HG03342 (cell line): ENCODE results near the gene RAB7B.
"Not testable (repeated sequence)": the region's sequence is repeated elsewhere in the genome, so short reads cannot be mapped to it uniquely, and the experiment has no call there.

Experiments used
- ATAC-seq: cut with Tn5 transposase; IDR thresholded peaks from one replicate; pipeline ENCODE4 v1.9.1; 2021; ENCODE audit warnings: mild to moderate bottlenecking, moderate library complexity; ENCODE audit not compliant: unreplicated experiment

The RAB7B gene

DNA sequence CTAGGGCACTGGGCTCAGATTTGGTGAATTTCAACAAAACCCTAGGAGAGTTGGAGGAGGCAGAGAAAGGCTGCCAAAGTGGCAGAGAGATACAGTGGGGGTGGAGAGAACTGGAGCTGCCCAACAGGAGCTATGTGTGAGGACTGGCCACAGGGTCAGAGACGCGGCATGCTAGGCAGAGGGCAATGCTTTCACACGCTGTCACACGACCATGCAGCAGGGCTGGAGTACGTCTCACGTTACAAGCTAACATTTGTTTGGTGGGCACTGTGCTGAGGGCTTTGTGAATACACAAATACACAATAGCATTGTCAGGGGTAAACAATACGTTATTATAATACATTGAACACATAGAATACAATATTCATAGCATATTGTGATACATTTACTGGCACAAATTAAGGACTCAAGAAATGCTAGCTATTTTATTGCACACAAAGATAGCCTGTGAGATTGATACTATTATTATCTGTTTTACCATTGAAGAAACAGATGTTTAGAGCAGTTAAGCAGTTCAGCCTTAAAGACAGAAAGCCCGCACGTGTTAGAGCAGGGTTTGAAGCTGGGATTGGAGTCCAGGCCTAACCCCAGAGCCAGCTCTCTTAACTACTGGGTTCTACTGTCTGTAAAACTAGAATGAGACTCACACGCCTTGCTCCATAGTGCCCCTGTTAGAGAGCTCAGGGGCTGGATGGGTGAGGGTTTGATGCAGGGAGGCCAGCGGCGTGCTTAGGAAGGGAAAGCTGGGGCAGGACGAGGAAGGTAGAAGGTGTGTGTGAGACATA, 4.5 kb downstream of the RAB7B start:
- ATAC-seq, result no peak

DNA sequence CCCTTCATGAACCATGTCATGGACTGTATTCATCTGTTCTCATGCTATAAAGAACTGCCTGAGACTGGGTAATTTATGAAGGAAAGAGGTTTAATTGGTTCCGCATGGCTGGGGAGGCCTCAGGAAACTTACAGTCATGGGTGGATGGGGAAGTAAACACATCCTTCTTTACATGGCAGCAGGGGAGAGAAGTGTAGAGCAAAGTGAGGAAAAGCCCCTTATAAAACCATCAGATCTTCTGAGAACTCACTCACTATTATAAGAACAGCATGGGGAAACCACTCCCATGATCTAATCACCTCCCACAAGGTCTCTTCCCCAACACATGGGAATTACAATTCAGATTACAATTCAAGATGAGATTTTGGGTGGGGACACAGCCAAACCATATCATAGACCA, 6.6 kb downstream of the RAB7B start:
- ATAC-seq, result not testable (repeated sequence)

DNA sequence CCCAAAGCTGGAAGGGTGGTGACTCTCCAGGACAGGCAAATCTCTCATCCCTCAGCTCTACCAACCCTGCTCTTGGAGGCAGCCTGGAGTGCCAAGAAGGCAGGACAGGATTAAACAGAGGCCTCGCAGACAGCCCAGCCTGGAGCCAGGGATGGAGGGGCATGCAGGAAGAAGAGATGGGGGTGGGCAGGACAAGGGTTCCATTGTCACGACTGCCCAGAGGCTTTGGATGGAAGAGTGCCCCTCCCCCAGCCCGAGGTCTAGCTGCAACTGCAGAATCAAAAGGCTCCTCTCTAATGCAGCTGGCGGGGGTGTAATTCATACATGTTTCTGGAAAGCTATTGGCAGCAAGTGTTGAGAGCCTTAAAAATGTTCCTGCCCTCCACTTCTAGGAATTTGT, 8.8 kb downstream of the RAB7B start:
- no peak for ATAC-seq

DNA sequence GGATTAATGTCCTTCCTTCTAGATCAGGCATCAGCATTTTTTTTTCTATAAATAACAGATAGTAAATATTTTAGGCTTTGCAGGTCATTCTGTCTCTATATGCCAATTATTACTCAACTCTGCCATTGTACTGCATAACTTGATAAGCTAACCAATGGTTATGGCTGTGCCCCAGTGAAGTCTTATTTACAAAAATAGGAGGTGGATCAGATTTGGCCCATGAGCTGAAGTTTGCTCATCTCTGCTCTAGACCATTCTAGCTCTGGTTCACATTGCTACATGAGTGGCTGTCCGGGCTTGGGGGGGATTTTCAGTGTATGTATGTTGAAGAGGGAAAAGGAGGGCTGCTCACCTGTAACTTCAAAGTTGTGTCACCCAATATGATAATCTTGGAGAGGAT, 10.1 kb downstream of the RAB7B start:
- no peak for ATAC-seq

DNA sequence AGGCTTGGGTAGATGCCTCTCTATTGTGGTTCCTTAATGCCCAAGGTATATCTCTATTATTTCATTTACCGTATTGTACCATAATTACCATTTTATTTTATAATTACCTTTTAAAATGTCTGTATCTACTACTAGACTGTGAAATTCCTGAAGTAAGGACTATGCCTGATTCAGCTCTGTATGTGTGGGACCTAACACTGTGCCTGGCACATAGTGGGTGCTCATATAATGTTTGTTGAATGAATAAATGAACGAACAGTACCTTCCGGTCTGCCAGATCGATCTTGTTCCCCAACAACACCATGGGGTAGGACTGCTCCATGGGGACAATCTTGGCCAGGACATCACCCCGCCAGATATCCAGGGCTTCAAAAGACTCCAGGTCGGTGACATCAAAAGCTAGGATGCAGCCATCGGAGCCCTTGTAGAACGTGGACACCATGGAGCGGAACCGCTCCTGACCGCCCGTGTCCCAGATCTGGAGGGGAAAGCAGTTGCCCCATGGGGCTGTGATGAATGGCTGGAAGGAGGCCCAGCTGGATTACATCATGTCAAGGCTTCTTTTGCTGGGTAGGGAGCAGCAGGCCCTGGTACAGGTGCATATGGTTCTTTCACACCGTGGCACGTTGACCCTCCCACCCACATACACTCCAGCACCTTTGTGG, 10.8 kb downstream of the RAB7B start:
- no peak for ATAC-seq

DNA sequence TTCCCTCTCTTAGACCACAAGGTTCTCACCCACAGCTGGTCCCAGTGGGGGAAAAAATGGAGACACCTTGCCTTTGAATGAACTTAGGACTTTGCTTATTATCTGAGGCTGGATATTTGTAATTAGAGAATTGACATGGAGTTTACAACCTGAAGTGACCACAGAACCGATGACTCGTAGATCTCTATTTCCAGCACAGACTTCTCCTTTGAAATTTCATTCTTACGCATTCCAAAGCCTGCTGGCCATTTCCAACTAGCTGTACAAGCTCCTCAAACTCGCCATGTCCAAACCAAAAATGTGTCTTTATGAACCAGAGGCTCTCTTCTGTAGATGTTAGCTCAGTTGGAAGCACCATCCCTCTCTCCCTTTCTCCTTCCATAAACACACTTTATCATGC, 12.0 kb downstream of the RAB7B start:
- no peak for ATAC-seq

DNA sequence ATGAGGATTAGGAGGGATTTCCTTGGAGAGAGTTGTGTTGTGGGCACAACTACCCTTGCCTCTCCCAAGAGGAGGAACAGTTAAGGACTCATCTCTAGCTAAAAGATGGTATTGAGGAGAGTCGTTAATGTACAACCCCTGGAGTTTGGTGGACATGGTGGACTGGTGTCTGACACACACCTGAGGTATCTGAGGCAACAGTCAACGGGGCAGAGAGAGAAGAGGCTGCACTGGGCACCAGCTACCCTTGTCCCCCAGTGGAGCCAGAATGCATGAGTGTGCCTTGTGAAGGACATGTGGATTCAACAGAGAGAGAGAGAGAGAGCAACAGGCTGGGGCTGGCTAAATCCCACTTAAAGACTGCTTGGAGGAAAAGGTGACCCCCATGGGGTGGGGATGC, 13.0 kb downstream of the RAB7B start:
- ATAC-seq, result no peak

DNA sequence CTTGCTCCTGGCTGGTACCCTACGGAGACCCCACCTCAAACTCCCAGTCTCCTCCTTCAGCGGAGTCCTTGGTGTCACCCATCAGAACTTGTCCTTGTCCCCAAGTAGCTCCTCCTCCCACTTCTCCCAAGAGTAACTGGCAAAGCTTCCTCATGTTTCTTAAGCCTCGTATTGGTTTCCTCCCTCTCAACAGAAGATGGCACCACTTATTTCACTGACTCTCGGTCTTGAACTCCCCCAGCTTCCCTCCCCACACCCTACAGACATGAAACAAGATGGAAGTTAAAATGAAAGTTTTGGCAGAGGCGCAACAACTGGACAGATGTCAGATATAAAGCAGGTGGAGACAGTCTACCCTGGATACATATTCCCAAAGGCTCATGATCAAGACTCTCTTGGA, 13.4 kb downstream of the RAB7B start:
- no peak for ATAC-seq

DNA sequence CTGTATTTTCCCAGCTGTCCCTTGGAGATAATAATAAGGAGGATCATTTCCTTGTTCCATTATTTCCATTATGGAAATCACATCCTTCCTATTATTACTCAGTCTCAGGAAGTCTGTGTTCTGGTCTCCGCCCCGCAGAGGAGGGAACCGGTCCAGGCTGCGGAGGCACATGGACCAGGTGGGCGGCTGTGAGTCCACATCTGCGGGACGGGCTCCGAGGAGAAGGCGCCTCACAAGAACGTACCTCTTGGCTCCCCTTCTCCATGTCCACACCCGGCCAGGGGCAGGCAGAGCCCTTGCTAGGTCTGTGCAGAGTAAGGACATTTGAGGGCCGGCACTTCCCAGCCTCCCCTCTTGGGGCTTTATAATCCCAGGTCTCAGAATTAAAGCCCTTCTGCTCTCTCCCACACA, 14.6 kb downstream of the RAB7B start:
- ATAC-seq, result no peak

DNA sequence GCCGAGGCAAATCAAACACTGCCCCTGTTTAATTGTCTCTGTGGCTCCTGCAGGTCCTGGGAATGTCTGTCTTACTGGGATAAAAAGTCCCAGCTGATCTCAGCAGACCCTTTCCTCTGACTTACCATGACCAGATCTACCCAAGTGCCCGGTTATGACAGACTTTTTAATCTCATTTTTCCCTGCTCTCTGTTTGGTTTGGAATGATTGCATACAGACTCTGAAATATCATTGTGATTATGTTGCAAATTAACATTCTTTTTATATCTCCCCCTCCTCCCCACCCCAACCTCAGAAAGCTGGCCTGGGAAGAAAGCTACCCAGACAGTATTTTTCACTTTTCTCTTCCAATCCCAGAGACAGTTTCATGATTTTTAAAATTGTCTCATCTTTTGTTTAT, 16.3 kb downstream of the RAB7B start:
- no peak for ATAC-seq

DNA sequence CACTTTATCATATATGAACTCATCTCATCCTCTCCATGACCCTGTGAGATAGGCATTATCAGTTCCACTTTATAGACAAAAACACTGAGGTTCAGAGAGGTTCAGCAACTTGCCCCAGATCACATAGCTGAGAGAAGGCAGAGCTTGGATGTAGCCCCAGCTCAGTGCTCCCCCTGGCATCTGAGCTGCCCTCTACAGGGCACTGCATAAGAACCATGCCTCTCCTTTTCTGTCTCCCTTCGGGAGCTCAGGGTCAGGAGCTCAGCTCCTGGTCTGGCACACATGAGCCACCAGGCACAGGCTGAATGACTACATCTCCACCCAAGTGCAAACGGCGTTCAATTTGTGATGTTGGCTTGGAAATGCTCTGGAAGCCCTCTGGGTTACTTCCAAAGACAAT, 16.9 kb downstream of the RAB7B start:
- no peak for ATAC-seq

DNA sequence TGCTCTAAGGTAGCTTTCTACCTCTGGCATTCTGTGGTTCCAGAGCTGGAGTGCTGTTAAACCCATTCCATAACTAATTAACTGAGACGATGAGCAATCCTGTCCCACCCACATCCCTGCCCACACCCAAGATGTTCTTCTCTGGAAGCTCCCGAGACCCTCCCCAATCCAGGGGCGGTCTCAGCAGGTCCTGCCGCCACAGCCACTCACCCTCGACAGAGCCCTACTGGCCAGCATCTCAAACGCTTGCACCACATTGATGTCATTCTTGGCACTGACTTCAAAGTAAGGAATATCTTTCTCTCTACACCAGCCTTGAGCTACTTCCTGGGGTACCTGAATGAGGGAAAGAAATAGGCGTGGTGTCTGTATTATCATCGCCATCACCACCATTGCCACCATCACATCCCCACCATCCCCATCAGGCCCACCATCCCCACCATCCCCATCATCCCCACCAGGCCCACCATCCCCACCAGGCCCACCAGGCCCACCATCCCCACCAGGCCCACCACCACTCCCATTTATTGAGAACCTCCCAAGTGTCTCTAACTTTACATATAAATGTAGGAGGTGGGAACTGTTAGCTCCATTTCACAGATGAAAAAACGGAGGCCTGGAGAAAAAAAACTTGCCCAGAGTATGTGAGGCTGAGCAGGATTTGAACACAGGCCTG, 17.7 kb downstream of the RAB7B start:
- ATAC-seq, result no peak

DNA sequence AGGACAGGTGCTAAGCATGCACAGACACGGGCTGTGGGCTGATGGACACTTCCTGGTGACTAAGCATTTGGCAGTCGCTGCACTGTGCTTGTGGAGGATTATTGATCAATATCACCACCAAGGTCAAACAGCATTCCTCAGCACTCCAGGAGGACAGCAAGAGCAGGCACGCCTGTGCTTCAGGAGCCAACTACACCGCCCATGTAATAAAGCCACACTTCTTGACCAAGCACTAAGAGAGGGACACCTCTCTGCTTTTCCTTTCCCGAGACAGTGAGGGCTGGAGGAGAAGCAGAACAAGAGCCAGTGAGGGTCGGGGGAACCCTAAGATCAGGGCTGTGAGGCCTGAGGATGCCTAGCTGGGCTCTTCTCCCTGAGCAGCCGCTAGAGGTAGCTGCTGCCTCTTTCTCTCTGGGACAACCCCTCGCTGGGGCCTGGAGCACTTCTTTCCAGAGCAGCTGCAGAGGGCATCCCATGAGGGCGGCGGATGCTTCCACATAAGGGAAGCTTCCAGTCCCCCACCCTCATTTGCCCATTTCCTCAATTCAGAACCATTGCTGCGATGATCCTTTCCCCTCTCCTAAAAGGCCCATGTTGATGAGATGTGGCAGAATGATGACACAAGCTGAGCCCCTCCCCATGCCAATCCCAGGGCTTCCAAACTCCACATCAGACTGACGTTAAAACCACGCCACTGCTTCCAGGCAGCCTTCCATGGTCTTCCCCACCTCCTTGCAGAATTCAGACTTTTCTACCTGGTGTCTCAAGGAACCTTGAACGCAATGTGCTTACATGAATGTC, 19.1 kb downstream of the RAB7B start:
- no peak for ATAC-seq

DNA sequence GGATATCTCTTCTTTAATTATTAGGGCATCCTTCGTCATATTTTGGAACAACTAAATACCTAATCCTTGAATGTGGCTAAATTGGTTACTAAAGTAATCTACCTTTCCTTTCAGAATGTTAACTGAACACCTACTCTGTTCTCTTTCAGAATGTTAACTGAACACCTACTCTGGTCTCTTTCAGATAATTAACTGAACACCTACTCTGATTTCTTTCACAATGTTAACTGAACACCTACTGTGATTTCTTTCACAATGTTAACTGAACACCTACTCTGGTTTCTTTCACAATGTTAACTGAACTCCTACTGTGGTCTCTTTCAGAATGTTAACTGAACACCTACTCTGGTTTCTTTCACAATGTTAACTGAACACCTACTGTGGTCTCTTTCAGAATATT, 21.9 kb downstream of the RAB7B start:
- ATAC-seq, result no peak

DNA sequence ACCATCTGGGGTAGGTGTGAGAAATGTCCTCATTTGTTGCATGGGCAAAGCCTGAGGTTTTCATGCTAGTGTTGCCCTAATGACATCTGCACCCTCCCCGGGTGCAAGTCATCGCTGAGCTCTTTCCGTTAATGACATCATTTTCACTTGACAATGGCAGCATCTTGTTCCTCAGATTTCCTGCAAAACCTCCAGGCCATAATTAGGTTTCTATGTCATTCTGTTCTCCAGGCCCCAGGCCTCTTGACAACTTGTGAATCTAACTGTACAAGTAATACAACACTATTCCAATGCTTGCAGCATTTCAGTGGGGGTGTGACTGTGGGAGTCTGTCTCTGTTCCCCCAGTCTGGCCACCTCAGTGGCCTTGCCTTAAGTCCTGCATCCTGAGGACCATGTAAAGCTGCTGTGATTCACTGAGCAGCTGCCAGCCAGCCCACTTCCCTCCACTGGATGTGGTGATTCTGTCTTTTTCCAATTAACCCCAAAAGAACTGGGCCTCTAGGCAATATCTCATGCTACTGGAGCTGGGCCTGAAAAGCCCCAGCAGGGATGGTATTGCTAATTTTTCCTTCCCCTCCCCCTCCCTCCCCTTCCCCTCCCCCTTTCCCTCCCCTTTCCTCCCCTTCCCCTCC, 22.8 kb downstream of the RAB7B start:
- no peak for ATAC-seq

DNA sequence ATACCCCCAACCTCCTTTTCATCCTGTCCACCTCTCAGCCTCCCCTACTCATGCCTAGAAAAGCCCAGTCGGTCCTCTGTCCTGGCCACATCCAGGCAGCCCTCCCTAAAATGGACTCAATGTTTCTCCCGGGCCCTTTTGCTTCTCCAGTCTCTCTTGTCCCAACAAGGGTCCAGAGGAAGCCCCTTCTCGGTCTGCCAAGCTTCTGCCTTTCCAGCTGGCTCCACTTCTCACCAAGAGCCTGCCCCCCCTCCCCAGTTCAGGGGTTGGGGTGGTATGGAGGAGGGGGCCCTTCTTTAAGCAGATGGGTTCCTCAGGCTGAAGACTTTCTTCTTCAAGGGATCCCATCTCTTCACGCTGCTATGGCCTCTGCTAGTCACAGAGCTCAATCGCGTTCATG, 23.9 kb downstream of the RAB7B start:
- no peak for ATAC-seq

DNA sequence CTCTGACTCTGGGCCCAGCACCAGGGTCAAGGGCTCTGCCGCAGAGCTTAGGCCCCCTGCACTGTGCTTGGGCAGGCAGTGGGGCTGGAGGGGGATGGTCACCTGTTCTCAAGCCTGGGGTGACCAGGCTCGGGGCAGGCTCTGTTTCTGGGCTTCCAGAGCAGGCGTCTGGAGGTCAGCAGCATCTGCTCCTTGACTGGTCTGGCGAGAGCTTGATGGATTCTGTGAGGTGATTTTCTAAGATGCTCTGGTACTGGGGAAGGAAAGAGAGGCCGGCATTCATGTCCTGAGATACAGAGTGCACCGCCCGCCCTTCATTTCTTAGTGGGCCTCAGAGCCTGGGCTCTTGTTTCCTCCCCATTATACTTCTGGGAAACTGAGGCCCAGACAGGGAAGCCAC, 24.5 kb downstream of the RAB7B start:
- no peak for ATAC-seq

DNA sequence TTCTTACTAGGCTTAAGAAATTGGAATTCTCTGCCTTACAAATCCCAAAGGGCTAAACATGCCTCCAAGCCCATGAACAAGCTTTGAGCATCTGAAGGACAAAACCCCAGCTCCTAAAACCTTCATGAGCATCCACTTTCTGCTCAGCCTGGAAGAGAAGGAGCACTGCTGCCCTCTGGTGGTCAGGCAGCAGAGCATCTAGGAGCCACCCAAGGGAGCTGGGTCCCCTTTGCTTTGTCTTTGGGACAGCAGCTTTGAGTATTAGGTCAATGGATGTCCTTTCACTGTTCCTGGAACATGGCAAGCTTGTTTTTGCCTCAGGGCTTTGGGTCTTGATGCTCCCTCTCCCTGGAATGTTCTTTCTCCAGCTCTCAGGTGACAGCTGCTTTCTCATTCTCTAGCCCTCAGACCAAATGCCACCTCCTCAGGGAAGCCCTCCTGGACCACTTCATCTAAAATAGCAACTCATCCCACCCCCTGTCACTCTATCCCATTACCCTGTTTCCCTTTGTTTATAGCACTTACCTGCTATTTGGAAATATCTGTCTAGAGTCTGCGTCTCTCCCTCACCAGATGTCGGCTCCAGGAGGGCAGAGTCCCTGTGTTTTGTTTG, 25.7 kb downstream of the RAB7B start:
- ATAC-seq, result peak; percentile 58

DNA sequence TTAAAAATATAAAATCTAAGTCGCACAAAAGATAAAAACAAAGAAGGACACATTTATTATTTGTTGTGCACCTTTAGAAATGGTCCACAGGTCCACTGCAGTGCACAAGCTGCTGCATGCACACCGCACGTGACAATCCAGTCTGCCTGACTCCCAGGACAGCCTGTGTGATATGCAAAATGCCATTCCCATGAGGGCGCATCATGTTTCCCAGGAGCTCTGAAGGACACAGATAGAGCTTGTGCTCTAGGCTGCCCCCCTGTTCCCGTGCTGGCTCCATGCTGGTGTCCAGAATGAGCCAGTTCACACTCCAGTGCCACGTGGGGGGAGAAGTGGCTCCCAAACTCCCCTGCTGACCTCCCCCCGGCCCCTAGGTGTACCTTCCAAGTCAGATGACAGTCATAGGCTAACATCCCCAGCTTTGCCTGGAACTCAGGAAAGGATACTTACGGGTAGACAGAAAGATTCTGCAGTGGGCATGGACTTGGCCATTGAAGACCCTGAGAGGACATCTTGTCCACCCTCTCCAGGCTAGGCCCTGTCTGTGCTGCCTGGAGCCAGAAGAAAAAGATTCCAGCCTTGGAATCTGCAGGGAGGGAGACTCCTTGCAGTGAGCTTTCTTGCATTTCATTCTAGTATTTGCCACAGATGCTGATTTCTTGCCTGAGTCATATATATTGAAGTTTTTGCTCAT, 26.3 kb downstream of the RAB7B start:
- no peak for ATAC-seq

DNA sequence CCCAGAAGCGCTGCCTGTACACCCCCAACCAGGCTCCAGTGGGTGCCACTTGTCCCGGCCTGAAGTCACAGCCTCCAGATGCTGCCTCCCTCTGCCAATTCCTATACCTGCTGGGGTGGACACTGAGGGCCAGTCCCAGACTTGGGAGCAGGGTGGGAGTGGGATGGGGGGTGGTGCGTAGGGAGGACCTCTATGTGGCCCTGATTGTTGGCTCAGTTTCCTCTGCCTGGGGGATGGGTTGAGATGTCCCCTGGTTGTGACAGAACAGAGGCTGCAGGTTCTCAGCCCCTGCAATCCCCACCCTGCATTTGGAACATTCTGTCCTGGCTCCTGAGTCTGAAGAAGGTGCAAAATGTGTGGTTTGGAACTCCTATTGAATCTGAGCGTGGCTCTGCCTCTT, 27.2 kb downstream of the RAB7B start:
- ATAC-seq, result no peak
